HK-2 (cell line): ENCODE data around the gene MECR.

Source experiments
- DNase-seq: peaks from one replicate; pipeline ENCODE4 v3.0.0-alpha.2; 2018; ENCODE audit not compliant: unreplicated experiment

MECR gene

GRCh38 chr1:29202053-29202452 is 28.7 kb downstream of the MECR start:
- no peak for DNase-seq

GRCh38 chr1:29201595-29202051 is 29.1 kb downstream of the MECR start:
- DNase-seq = no peak

GRCh38 chr1:29200906-29201594 is 29.7 kb downstream of the MECR start:
- no peak for DNase-seq

- no peak for DNase-seq
Measured at GRCh38 chr1:29197993-29198392, 32.7 kb downstream of the MECR start.

- DNase-seq = no peak
Measured at GRCh38 chr1:29197590-29197924, 33.2 kb downstream of the MECR start.

GRCh38 chr1:29196863-29197589 is 33.7 kb downstream of the MECR start:
- no peak for DNase-seq

- DNase-seq = no peak
Measured at GRCh38 chr1:29195881-29196291, 34.8 kb downstream of the MECR start.

- no peak for DNase-seq
Measured at GRCh38 chr1:29193879-29194455, 36.8 kb downstream of the MECR start.

- no peak for DNase-seq
Measured at GRCh38 chr1:29190718-29191117, 40.0 kb downstream of the MECR start.

GRCh38 chr1:29186707-29187106 is 44.0 kb downstream of the MECR start:
- DNase-seq = no peak

- no peak for DNase-seq
Measured at GRCh38 chr1:29186252-29186651, 44.5 kb downstream of the MECR start.

GRCh38 chr1:29183287-29183686 is 47.4 kb downstream of the MECR start:
- no peak for DNase-seq

GRCh38 chr1:29181413-29182225 is 49.1 kb downstream of the MECR start, which contains the start of gene SRSF4:
SRSF4 (minus strand) TSS chr1:29181900; CDS start chr1:29181752, 148 bp downstream.
- DNase-seq = peak; percentile 99

GRCh38 chr1:29180497-29181412 is 50.0 kb downstream of the MECR start:
- DNase-seq = no peak

- DNase-seq = no peak
Measured at GRCh38 chr1:29179641-29180184, 51.0 kb downstream of the MECR start.

- no peak for DNase-seq
Measured at GRCh38 chr1:29177022-29177705, 53.6 kb downstream of the MECR start.

- no peak for DNase-seq
Measured at GRCh38 chr1:29176576-29176975, 54.2 kb downstream of the MECR start.

GRCh38 chr1:29172415-29172939 is 58.3 kb downstream of the MECR start:
- no peak for DNase-seq

- no peak for DNase-seq
Measured at GRCh38 chr1:29171521-29171920, 59.2 kb downstream of the MECR start.

GRCh38 chr1:29171089-29171488 is 59.6 kb downstream of the MECR start:
- DNase-seq = no peak
